ENCODE data around the gene SIRT3. TPM values are rescaled to one million over a fixed set of nuclear protein-coding genes. Genes with fewer than 3 reads are reported as not detected.
"Not testable (repeated sequence)": the region's sequence is repeated elsewhere in the genome, so short reads cannot be mapped to it uniquely, and the experiment has no call there.

Gene SIRT3
- polyA plus RNA-seq, 1 donor from 2014 or later, result 11.6 TPM

DNA sequence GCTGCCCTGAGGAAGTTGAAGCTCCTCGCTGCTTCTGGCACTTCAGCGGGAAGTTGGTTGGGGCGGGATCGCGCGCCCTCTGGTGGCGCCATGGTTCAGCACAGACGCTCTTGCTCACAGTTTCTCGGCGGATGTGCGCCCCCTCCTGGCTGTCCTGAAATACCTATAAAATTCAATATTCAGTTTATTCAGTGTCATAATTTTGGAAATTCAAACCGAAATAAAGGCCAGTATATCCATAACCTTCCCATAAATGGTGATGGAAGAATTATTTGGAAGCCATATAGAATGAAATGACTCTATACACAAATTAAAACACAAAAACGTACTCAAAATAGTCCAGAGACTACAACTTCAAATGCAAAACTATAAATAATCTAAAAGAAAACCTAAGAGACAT lies 55.9 kb downstream of the SIRT3 start:
- not testable (repeated sequence) for H3K9me3 Mint-ChIP-seq, H3K27me3 Mint-ChIP-seq, H3K4me1 Mint-ChIP-seq, H3K36me3 Mint-ChIP-seq, H3K27ac Mint-ChIP-seq, H3K4me3 Mint-ChIP-seq

Other genes with a start within 250 kb of the SIRT3 start
- not detected for gene SCGB1C1, start 43.3 kb downstream of the SIRT3 start, polyA plus RNA-seq
- 44.4 TPM for gene BET1L, start 28.9 kb downstream of the SIRT3 start, polyA plus RNA-seq
- 65.7 TPM for gene RIC8A, start 28.6 kb downstream of the SIRT3 start, polyA plus RNA-seq
- gene PSMD13, start 634 bp upstream of the SIRT3 start, polyA plus RNA-seq, result 179 TPM
- 5.9 TPM for gene NLRP6, start 42.1 kb upstream of the SIRT3 start, polyA plus RNA-seq
- 6.1 TPM for gene PGGHG, start 52.8 kb upstream of the SIRT3 start, polyA plus RNA-seq
- not detected for gene IFITM5, start 63.2 kb upstream of the SIRT3 start, polyA plus RNA-seq
- 1,305 TPM for gene IFITM2, start 71.5 kb upstream of the SIRT3 start, polyA plus RNA-seq
- 233 TPM for gene IFITM1, start 77.7 kb upstream of the SIRT3 start, polyA plus RNA-seq
- 1.4 TPM for gene IFITM3, start 84.5 kb upstream of the SIRT3 start, polyA plus RNA-seq
- gene B4GALNT4, start 133.2 kb upstream of the SIRT3 start, polyA plus RNA-seq, result not detected
- gene PKP3, start 157.9 kb upstream of the SIRT3 start, polyA plus RNA-seq, result not detected
- 130 TPM for gene SIGIRR, start 178.7 kb upstream of the SIRT3 start, polyA plus RNA-seq
- 4.9 TPM for gene ANO9, start 205.7 kb upstream of the SIRT3 start, polyA plus RNA-seq
- gene PTDSS2, start 213.9 kb upstream of the SIRT3 start, polyA plus RNA-seq, result 10.9 TPM

All from IgD-negative memory B cell (primary cell).